Smooth muscle cell (in vitro differentiated cells): ENCODE results near the gene COPB2. TPM values are rescaled to one million over a fixed set of nuclear protein-coding genes. Genes with fewer than 3 reads are reported as not detected.

Experiments used
- DNase-seq: peaks from one replicate; lab custom pipeline; 2025; ENCODE audit not compliant: unreplicated experiment; lab: John Stamatoyannopoulos, UW
- H2AFZ ChIP-seq: fragments of 200-600 bp; sonication (generic); 2 replicates; pipeline ENCODE4 v1.6.0; 2016; ENCODE audit warnings: antibody characterized with exemption, low read depth, mild to moderate bottlenecking
- H3F3A ChIP-seq: fragments of 200-600 bp; sonication (generic); 2 replicates; pipeline ENCODE4 v1.6.0; 2017; ENCODE audit warnings: antibody characterized with exemption, low read depth
- H3K27ac ChIP-seq: fragments of 200-600 bp; sonication (generic); 2 replicates; pipeline ENCODE4 v1.5.1; 2016; ENCODE audit warnings: low read depth, mild to moderate bottlenecking
- H3K27me3 ChIP-seq: fragments of 200-600 bp; sonication (generic); 2 replicates; pipeline ENCODE4 v1.6.1; 2016; ENCODE audit warnings: low read depth, mild to moderate bottlenecking
- H3K36me3 ChIP-seq: fragments of 200-600 bp; sonication (generic); 2 replicates; pipeline ENCODE4 v1.5.1; 2016; ENCODE audit warnings: low read depth
- H3K4me1 ChIP-seq: fragments of 200-600 bp; sonication (generic); 2 replicates; pipeline ENCODE4 v1.5.1; 2016; ENCODE audit warnings: low read depth
- H3K4me2 ChIP-seq: fragments of 200-600 bp; sonication (generic); 2 replicates; pipeline ENCODE4 v1.6.0; 2016; ENCODE audit warnings: mild to moderate bottlenecking
- H3K4me3 ChIP-seq: fragments of 200-600 bp; sonication (generic); 2 replicates; pipeline ENCODE4 v1.5.1; 2016; ENCODE audit warnings: mild to moderate bottlenecking
- H3K79me2 ChIP-seq: fragments of 200-600 bp; sonication (generic); 2 replicates; pipeline ENCODE4 v1.6.0; 2016; ENCODE audit warnings: low read depth, mild to moderate bottlenecking
- H3K9ac ChIP-seq: fragments of 200-600 bp; sonication (generic); 2 replicates; pipeline ENCODE4 v1.6.0; 2016; ENCODE audit warnings: low read depth
- H3K9me3 ChIP-seq: fragments of 200-600 bp; sonication (generic); replicated peaks from 2 replicates; pipeline ENCODE4 v1.5.1; 2016; ENCODE audit warnings: low read depth
- H4K20me1 ChIP-seq: fragments of 200-600 bp; sonication (generic); 2 replicates; pipeline ENCODE4 v1.6.0; 2016; ENCODE audit warnings: low read depth
- CTCF ChIP-seq: fragments of 200-600 bp; sonication (generic); IDR thresholded peaks from 2 replicates; pipeline ENCODE4 v1.5.1; 2017; ENCODE audit warnings: borderline replicate concordance, mild to moderate bottlenecking, antibody characterized with exemption; ENCODE audit not compliant: insufficient read depth, poor library complexity, severe bottlenecking
- WGBS: methylation state at CpG from one replicate; pipeline ENCODE4 v1.1.7; 2016; ENCODE audit warnings: low lambda C conversion rate; 5-methylcytosine and 5-hydroxymethylcytosine counted together
- polyA plus RNA-seq: library from polyadenylated mRNA; unstranded; fragments of >200 nt; fragmentation: Nextera tagmentation; extraction: Ambion mirVana; gene quantifications from 2 replicates; pipeline ENCODE4 v1.2.1, GENCODE V29; 2016
- total RNA-seq: library from RNA; depleted of rRNA; stranded (reverse); fragments of >200 nt; gene quantifications from 2 replicates; pipeline ENCODE4 v1.2.3, GENCODE V29; 2014

COPB2 gene
- total and polyA plus RNA-seq, 2 experiments from 2014 or later: 157 to 194 TPM

- H3K4me1 ChIP-seq: no peaks in the 10 kb centered on the region
- H3K9ac ChIP-seq: no peak overlapping the region
- WGBS: 93% methylated on average over 8 of the region's 8 CpGs
- TF ChIP-seq CTCF: no peak
- no peak overlapping the region for H3K4me3 ChIP-seq
- DNase-seq: no peak
- H2AFZ ChIP-seq: no peak overlapping the region
- H3K36me3 ChIP-seq: no peaks in the 10 kb centered on the region
- H3K79me2 ChIP-seq: no peaks in the 10 kb centered on the region
- no peaks in the 10 kb centered on the region for H3K27me3 ChIP-seq
- H3K4me2 ChIP-seq: no peak overlapping the region
- no peak overlapping the region for H3K27ac ChIP-seq
- H3K9me3 ChIP-seq: no peaks in the 10 kb centered on the region
- no peaks in the 10 kb centered on the region for H3F3A ChIP-seq
- H4K20me1 ChIP-seq: no peaks in the 10 kb centered on the region
Observed at GRCh38 chr3:139317660-139318430, 71.6 kb downstream of the COPB2 start.

DNA sequence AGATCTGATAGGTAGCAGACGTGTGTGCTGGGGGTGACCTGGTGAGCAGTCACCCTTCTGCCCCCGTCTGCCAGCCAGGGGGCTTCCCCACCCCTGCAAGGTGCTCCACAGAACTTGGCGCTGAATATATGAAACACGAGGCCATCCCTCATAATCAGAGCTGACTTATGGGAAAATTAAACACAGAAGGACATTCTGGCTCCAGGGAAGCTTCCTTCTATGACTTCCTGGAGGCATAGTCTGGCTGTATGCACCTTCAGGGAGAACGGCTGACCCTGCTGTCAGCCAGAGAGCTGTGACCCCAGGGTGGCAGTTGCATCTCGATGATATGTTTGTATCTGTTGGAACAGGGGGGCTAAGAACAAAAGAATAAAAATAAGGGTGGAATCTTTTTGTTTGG is 72.2 kb downstream of the COPB2 start:
- Histone ChIP-seq H4K20me1 (no peaks in the 10 kb centered on the region), H3K27me3 (no peaks in the 10 kb centered on the region), H3K9me3 (no peaks in the 10 kb centered on the region), H3F3A (no peaks in the 10 kb centered on the region), H3K36me3 (no peaks in the 10 kb centered on the region), H2AFZ (no peak overlapping the region), H3K27ac (no peak overlapping the region), H3K4me3 (no peak overlapping the region), H3K4me1 (no peaks in the 10 kb centered on the region), H3K9ac (no peak overlapping the region), H3K79me2 (no peaks in the 10 kb centered on the region), H3K4me2 (no peak overlapping the region)
- no peak for TF ChIP-seq CTCF
- 87% methylated on average over 6 of the region's 6 CpGs for WGBS
- DNase-seq: no peak

DNA sequence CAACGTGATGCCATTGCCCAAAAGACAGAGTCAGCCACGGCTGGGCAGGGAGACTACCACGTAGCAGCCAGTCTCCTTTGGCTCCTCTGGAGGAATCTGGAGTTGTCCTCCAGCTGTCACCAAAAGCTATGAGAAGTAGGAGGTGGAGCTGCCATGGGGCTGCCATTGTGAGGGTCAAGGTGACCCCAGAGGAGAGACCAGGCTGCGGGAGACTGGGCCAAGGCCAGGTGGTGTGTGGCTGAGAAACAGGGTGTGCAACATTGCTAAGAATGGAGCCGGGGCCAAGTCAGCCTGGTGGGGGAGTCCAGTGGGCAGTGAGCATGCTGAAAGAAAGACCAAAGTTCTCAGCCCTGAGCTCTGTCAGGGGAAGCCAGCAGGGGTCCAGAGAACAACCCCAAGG is 75.5 kb downstream of the COPB2 start:
- H3K9me3 ChIP-seq: no peaks in the 10 kb centered on the region
- H3K79me2 ChIP-seq: no peaks in the 10 kb centered on the region
- 88% methylated on average over 5 of the region's 5 CpGs for WGBS
- no peaks in the 10 kb centered on the region for H3K36me3 ChIP-seq
- no peak overlapping the region for H3K4me2 ChIP-seq
- H3K27me3 ChIP-seq: no peaks in the 10 kb centered on the region
- TF ChIP-seq CTCF: no peak
- H2AFZ ChIP-seq: no peak overlapping the region
- no peak overlapping the region for H3K4me3 ChIP-seq
- peaks cover 3% of the 10 kb centered on the region for H3F3A ChIP-seq
- H3K27ac ChIP-seq: no peak overlapping the region
- H4K20me1 ChIP-seq: no peaks in the 10 kb centered on the region
- no peak for DNase-seq
- peaks cover 3% of the 10 kb centered on the region for H3K4me1 ChIP-seq
- H3K9ac ChIP-seq: no peak overlapping the region

DNA sequence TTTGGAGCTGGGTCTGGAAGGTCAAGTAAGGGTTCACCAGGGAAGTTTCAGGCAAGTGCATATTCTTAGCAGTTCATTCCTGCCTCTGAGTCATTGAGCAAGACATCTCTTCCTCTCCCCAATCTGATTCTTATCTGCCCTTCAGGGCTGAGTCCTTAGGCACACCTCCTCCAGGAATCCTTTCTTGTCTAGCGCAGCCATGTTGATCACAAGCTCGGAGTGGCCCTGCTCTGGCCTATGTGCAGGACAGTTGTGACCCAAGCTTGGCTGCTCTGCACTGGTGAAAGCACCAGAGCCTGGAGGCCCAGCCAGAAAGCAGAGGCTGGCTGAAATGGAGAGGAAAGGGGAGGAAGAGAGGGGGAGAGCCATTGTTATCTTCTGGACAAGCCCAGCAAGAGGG is 76.5 kb downstream of the COPB2 start:
- WGBS: 72% methylated on average over 2 of the region's 2 CpGs
- H2AFZ ChIP-seq: no peak overlapping the region

More for the DNA sequence above, 76.5 kb downstream of the COPB2 start:
- H3K27me3 ChIP-seq: no peaks in the 10 kb centered on the region
- peaks cover 3% of the 10 kb centered on the region for H3F3A ChIP-seq
- H3K9me3 ChIP-seq: no peaks in the 10 kb centered on the region
- no peak overlapping the region for H3K4me2 ChIP-seq
- H3K27ac ChIP-seq: no peak overlapping the region
- TF ChIP-seq CTCF: no peak
- H3K36me3 ChIP-seq: no peaks in the 10 kb centered on the region
- H3K4me1 ChIP-seq: peaks cover 3% of the 10 kb centered on the region
- no peak for DNase-seq
- H3K79me2 ChIP-seq: no peaks in the 10 kb centered on the region
- H3K9ac ChIP-seq: no peak overlapping the region
- H3K4me3 ChIP-seq: no peak overlapping the region
- no peaks in the 10 kb centered on the region for H4K20me1 ChIP-seq
